HepG2 (cell line): ENCODE data around the gene ERBB3. TPM values are rescaled to one million over a fixed set of nuclear protein-coding genes. Genes with fewer than 3 reads are reported as not detected.

Source experiments
- ADNP ChIP-seq: sonication (generic); formaldehyde crosslinking; IDR thresholded peaks from 2 replicates; pipeline ENCODE4 v1.4.0; 2020; ENCODE audit warnings: missing genetic modification reagents
- CREB1 ChIP-seq, 2 experiments: fragments of 450-650 bp in 1 of 2; IDR thresholded peaks; 2 replicates each; pipeline ENCODE4 v1.6.1; 2016 to 2017; ENCODE audit warnings: control low read depth in 1 of 2, mild to moderate bottlenecking in 1 of 2, missing compliant biosample characterization in 1 of 2, missing genetic modification characterization in 1 of 2
- EP300 ChIP-seq, 3 experiments: sonication (generic) in 1 of 3; formaldehyde crosslinking in 1 of 3; IDR thresholded peaks; 2 replicates each; pipeline versions ENCODE4 v1.5.1 to v1.6.1; 2011 to 2020; ENCODE audit warnings: low read depth in 2 of 3, low read length in 2 of 3, borderline replicate concordance in 1 of 3, improper control_type of control experiment in 1 of 3, mild to moderate bottlenecking in 1 of 3, missing genetic modification reagents in 1 of 3, moderate library complexity in 1 of 3
- FOXJ3 ChIP-seq: sonication (generic); formaldehyde crosslinking; IDR thresholded peaks from 2 replicates; pipeline ENCODE4 v1.4.0; 2020; ENCODE audit warnings: missing genetic modification reagents, mild to moderate bottlenecking, borderline replicate concordance
- HES4 ChIP-seq: sonication (generic); formaldehyde crosslinking; IDR thresholded peaks from 2 replicates; pipeline ENCODE4 v1.9.0; 2021; ENCODE audit warnings: mild to moderate bottlenecking, missing genetic modification reagents, borderline replicate concordance
- IRX3 ChIP-seq: sonication (generic); formaldehyde crosslinking; IDR thresholded peaks from 2 replicates; pipeline ENCODE4 v1.8.1; 2023; ENCODE audit warnings: mild to moderate bottlenecking, low read depth, missing genetic modification reagents, borderline replicate concordance
- KLF16 ChIP-seq, 2 experiments: sonication (generic) in 1 of 2; formaldehyde crosslinking in 1 of 2; IDR thresholded peaks; 2 replicates each; pipeline versions ENCODE4 v1.6.1 to v1.8.0; 2016 to 2023; ENCODE audit warnings: missing genetic modification reagents in 2 of 2, missing compliant biosample characterization in 1 of 2
- ZNF678 ChIP-seq: sonication (generic); formaldehyde crosslinking; IDR thresholded peaks from 2 replicates; pipeline ENCODE4 v1.4.0; 2020; ENCODE audit warnings: mild to moderate bottlenecking, missing genetic modification reagents
- ZNF703 ChIP-seq: sonication (generic); formaldehyde crosslinking; IDR thresholded peaks from 2 replicates; pipeline ENCODE4 v1.5.1; 2020; ENCODE audit warnings: missing genetic modification reagents, mild to moderate bottlenecking, moderate library complexity, borderline replicate concordance
- polyA plus RNA-seq, 8 experiments: library from polyadenylated mRNA; depleted of rRNA in 3 of 8; stranded (reverse) in 7 of 8; unstranded in 1 of 8; fragments of >200 nt; fragmentation: Illumina TruSeq in 4 of 8; extraction: Trizol in 4 of 8; gene quantifications; 2 replicates each; pipeline versions ENCODE4 v1.2.1 to v1.2.3, GENCODE V29; 2011 to 2016; ENCODE audit warnings: low read depth in 4 of 8, missing spikeins in 1 of 8, mixed read lengths in 1 of 8; ENCODE audit not compliant: insufficient read depth in 1 of 8
- total RNA-seq, 5 experiments: library from RNA; depleted of rRNA; stranded (reverse); fragments of >200 nt; fragmentation: Illumina TruSeq; extraction: Trizol; gene quantifications; 2 replicates each; pipeline ENCODE4 v1.2.3, GENCODE V29; 2016; ENCODE audit warnings: low read depth in 1 of 5
- TF ChIP-seq, protein P1 (sequence below): IDR thresholded peaks from 2 replicates; pipeline ENCODE4 v1.6.1; 2016; ENCODE audit warnings: low read depth, missing genetic modification reagents, missing compliant biosample characterization
- TF ChIP-seq, protein P2 (sequence below): sonication (generic); formaldehyde crosslinking; IDR thresholded peaks from 2 replicates; pipeline ENCODE4 v1.4.0; 2020; ENCODE audit warnings: mild to moderate bottlenecking, missing genetic modification reagents
- TF ChIP-seq, protein P3 (sequence below): sonication (generic); formaldehyde crosslinking; IDR thresholded peaks from 2 replicates; pipeline ENCODE4 v1.4.0; 2020; ENCODE audit warnings: missing genetic modification reagents, mild to moderate bottlenecking, borderline replicate concordance
- TF ChIP-seq, protein P4 (sequence below): sonication (generic); formaldehyde crosslinking; IDR thresholded peaks from 2 replicates; pipeline ENCODE4 v1.8.0; 2022; ENCODE audit warnings: mild to moderate bottlenecking, missing genetic modification reagents; ENCODE audit not compliant: insufficient replicate concordance
- TF ChIP-seq, protein P5 (sequence below): sonication (generic); formaldehyde crosslinking; IDR thresholded peaks from 2 replicates; pipeline ENCODE4 v1.5.1; 2020; ENCODE audit warnings: mild to moderate bottlenecking, missing genetic modification reagents

ERBB3 gene
- total and polyA plus RNA-seq, 2 of the 13 experiments (the other 11 are each of a cell fraction or from before 2014, with no cell fraction given), result 93.6 to 358 TPM

DNA sequence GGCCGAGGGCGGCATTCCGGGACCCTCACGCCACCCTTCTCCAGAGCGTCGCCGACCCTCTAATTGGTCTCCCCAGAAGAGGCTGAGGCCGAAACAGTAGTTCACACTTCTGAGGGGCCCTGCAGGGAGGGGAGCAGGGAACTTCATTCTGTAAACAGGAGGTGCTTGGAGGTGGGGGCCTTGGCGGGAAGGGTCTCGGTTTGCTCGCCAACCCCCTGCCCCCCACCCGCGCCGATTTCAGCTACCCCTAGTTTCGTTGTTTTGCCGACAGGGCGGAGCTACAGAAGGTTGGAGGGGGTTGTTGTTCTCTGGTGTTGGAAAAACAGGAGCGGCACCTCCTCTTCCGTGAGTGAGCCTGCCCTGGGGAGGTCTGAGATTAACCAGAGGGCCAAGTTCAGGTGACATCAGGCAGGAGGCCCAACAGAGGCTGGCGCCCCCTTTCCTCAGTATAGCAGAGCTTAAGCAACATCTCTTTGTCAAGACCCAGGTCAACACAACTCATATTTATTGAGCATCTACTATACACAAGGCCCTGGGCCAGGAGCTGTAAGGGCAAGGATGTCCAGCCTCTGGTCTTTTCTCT lies 682 bp downstream of the ERBB3 start (continued):
- TF ChIP-seq, protein P1, sequence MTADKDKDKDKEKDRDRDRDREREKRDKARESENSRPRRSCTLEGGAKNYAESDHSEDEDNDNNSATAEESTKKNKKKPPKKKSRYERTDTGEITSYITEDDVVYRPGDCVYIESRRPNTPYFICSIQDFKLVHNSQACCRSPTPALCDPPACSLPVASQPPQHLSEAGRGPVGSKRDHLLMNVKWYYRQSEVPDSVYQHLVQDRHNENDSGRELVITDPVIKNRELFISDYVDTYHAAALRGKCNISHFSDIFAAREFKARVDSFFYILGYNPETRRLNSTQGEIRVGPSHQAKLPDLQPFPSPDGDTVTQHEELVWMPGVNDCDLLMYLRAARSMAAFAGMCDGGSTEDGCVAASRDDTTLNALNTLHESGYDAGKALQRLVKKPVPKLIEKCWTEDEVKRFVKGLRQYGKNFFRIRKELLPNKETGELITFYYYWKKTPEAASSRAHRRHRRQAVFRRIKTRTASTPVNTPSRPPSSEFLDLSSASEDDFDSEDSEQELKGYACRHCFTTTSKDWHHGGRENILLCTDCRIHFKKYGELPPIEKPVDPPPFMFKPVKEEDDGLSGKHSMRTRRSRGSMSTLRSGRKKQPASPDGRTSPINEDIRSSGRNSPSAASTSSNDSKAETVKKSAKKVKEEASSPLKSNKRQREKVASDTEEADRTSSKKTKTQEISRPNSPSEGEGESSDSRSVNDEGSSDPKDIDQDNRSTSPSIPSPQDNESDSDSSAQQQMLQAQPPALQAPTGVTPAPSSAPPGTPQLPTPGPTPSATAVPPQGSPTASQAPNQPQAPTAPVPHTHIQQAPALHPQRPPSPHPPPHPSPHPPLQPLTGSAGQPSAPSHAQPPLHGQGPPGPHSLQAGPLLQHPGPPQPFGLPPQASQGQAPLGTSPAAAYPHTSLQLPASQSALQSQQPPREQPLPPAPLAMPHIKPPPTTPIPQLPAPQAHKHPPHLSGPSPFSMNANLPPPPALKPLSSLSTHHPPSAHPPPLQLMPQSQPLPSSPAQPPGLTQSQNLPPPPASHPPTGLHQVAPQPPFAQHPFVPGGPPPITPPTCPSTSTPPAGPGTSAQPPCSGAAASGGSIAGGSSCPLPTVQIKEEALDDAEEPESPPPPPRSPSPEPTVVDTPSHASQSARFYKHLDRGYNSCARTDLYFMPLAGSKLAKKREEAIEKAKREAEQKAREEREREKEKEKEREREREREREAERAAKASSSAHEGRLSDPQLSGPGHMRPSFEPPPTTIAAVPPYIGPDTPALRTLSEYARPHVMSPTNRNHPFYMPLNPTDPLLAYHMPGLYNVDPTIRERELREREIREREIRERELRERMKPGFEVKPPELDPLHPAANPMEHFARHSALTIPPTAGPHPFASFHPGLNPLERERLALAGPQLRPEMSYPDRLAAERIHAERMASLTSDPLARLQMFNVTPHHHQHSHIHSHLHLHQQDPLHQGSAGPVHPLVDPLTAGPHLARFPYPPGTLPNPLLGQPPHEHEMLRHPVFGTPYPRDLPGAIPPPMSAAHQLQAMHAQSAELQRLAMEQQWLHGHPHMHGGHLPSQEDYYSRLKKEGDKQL (CRISPR knock-in tag), result 0 out of 2 replicates have a peak, but pooled peaks have one; percentile 43
- TF ChIP-seq ADNP (CRISPR knock-in tag) (0 out of 2 replicates have a peak, but pooled peaks have one; percentile 67), ZNF703 (CRISPR knock-in tag) (0 out of 2 replicates have a peak, but pooled peaks have one; percentile 19), HES4 (CRISPR knock-in tag) (0 out of 2 replicates have a peak, but pooled peaks have one; percentile 16), FOXJ3 (CRISPR knock-in tag) (peak; percentile 62; the same call in 1 of the 2 replicates), KLF16 (CRISPR knock-in tag; IDR thresholded peaks at IDR 0.05) (peak in 1 of 2 experiments; percentile 73; a peak in 1 of 4 replicates), IRX3 (no peak), EP300 (IDR thresholded peaks at IDR 0.05; ENCODE audit: low read depth in 2 of 2, low read length in 2 of 2) (peak in 1 of 2 experiments; percentile 79; a peak in 1 of 4 replicates), EP300 (CRISPR knock-in tag; IDR thresholded peaks at IDR 0.05; ENCODE audit: borderline replicate concordance) (no peak; the same call in 1 of the 2 replicates), CREB1 (IDR thresholded peaks at IDR 0.05) (peak; percentile 10; the same call in 1 of the 2 replicates), CREB1 (CRISPR knock-in tag; IDR thresholded peaks at IDR 0.05) (peak; percentile 56; the same call in 1 of the 2 replicates), ZNF678 (CRISPR knock-in tag) (no peak)
- TF ChIP-seq, protein P2, sequence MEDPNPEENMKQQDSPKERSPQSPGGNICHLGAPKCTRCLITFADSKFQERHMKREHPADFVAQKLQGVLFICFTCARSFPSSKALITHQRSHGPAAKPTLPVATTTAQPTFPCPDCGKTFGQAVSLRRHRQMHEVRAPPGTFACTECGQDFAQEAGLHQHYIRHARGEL, result no peak
- TF ChIP-seq, protein P3, sequence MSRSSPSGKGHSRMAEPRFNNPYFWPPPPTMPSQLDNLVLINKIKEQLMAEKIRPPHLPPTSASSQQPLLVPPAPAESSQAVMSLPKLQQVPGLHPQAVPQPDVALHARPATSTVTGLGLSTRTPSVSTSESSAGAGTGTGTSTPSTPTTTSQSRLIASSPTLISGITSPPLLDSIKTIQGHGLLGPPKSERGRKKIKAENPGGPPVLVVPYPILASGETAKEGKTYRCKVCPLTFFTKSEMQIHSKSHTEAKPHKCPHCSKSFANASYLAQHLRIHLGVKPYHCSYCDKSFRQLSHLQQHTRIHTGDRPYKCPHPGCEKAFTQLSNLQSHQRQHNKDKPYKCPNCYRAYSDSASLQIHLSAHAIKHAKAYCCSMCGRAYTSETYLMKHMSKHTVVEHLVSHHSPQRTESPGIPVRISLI (CRISPR knock-in tag), result no peak
- TF ChIP-seq, protein P4, sequence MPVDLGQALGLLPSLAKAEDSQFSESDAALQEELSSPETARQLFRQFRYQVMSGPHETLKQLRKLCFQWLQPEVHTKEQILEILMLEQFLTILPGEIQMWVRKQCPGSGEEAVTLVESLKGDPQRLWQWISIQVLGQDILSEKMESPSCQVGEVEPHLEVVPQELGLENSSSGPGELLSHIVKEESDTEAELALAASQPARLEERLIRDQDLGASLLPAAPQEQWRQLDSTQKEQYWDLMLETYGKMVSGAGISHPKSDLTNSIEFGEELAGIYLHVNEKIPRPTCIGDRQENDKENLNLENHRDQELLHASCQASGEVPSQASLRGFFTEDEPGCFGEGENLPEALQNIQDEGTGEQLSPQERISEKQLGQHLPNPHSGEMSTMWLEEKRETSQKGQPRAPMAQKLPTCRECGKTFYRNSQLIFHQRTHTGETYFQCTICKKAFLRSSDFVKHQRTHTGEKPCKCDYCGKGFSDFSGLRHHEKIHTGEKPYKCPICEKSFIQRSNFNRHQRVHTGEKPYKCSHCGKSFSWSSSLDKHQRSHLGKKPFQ, result no peak
- TF ChIP-seq, protein P5, sequence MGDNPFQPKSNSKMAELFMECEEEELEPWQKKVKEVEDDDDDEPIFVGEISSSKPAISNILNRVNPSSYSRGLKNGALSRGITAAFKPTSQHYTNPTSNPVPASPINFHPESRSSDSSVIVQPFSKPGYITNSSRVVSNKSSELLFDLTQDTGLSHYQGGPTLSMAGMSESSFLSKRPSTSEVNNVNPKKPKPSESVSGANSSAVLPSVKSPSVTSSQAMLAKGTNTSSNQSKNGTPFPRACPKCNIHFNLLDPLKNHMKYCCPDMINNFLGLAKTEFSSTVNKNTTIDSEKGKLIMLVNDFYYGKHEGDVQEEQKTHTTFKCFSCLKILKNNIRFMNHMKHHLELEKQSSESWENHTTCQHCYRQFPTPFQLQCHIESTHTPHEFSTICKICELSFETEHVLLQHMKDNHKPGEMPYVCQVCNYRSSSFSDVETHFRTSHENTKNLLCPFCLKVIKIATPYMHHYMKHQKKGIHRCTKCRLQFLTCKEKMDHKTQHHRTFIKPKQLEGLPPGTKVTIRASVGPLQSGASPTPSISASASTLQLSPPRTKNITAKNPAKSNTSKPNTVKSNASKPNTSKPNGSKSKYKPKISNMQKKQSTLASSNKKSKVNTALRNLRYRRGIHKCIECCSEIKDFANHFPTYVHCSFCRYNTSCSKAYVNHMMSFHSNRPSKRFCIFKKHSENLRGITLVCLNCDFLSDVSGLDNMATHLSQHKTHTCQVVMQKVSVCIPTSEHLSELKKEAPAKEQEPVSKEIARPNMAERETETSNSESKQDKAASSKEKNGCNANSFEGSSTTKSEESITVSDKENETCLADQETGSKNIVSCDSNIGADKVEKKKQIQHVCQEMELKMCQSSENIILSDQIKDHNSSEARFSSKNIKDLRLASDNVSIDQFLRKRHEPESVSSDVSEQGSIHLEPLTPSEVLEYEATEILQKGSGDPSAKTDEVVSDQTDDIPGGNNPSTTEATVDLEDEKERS, result 0 out of 2 replicates have a peak, but pooled peaks have one; percentile 17
